ENCODE results near the gene IGSF9. TPM values are rescaled to one million over a fixed set of nuclear protein-coding genes. Genes with fewer than 3 reads are reported as not detected.

Gene IGSF9
- total and polyA plus RNA-seq, 2 donors: 1.7 to 4.1 TPM

DNA sequence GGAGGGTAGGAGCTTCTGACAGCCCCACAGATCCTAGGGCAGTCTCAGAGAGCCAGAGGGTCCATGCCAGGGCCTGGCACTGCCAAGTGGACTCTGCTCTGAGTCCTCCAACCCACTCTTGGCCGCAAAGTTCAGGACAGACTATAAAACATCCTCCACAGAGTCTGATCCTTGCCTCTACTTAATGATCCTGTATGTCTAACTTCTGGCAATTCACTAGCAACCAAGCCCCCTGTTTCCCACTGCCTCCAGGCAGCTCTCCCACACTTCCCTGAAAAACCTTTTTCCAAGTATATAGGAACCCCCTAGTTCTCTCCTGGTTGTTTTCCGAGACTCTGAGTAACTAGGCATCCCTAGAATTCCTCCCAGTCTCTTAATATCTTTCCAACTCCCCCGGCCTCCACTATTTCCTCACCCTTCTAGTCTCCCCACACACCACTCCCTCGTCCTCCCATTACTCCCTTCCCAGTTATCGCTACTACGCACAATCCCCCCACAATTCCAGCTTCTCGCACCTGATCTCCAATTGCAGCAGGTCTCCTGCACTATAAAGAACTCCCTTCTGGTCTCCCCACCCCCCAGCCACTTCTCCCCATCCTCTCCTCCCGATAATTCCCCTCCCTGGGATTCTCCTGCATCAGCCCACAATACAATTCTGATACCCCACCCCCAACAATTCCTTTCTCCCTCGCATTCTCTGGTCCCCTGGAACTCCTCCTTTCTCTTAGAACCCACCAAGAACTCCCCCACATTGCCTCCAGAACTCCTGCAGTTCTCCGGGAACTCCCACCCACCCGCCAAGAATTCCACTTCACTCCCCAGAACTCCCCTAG lies 574 bp downstream of the IGSF9 start:
- 47% methylated on average over 11 of the region's 11 CpGs for WGBS
- no peak for DNase-seq (ENCODE audit: low read depth in 6 of 9, low spot score in 9 of 9)
- Histone ChIP-seq H3K27ac (ENCODE audit: low read depth in 1 of 2, low read length in 1 of 2) (no peak overlapping the region), H3K27me3 (ENCODE audit: control insufficient read depth in 2 of 2, insufficient read depth in 1 of 2, low read length in 1 of 2) (peaks cover 3 to 40% of the 10 kb centered on the region in 2 donors), H3K4me3 (ENCODE audit: low read length in 2 of 2) (peak overlapping the region; percentile 18 to 37), H3K9me3 (ENCODE audit: control insufficient read depth in 2 of 2, insufficient read depth in 1 of 2, low read length in 1 of 2) (no peaks in the 10 kb centered on the region), H3K4me1 (ENCODE audit: control insufficient read depth in 2 of 2, insufficient read depth in 2 of 2, low read length in 2 of 2) (peaks cover 4 to 16% of the 10 kb centered on the region in 2 donors), H3K36me3 (ENCODE audit: control insufficient read depth in 2 of 2, insufficient read depth in 2 of 2, low read length in 1 of 2) (no peaks in the 10 kb centered on the region)

DNA sequence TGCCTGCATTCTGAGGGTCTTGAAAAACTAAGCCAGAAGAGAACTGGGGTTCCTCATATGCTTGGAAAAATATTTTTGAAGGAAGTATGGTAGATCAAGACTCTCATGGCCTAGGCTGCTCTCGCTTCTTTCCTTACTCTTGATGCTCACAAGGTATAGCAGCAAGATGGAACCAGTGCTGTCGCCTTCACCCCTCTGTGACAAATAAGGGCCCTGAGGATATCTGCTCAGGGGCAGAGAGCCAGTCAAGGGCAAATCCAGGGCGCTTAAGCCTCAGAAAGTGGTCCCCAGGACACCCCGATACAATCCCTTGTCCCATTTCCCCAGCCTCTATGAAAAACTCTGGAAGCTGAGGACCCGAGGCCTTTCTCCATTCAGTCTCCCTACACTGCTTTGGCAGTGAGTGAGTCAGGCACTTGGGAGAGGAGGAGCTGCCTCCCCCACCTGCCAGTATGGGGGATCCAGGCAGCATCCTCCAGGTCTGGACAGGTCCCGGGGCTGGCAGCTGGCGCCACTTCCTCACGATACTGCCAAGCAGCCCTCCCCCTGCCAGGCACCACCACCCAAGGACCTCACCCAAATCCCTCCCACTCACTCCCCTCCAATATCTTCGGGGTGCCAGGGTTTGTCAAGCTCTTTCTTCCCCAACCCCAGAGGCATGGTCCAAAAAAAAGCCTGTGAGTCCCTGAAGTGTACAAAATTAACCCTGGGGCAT lies 1.3 kb downstream of the IGSF9 start:
- H3K27me3 ChIP-seq (ENCODE audit: control insufficient read depth in 2 of 2, insufficient read depth in 1 of 2, low read length in 1 of 2): peaks cover 3 to 40% of the 10 kb centered on the region in 2 donors
- H3K9me3 ChIP-seq (ENCODE audit: control insufficient read depth in 2 of 2, insufficient read depth in 1 of 2, low read length in 1 of 2): no peaks in the 10 kb centered on the region
- no peak overlapping the region for H3K4me3 ChIP-seq (ENCODE audit: low read length in 2 of 2)
- no peaks in the 10 kb centered on the region for H3K36me3 ChIP-seq (ENCODE audit: control insufficient read depth in 2 of 2, insufficient read depth in 2 of 2, low read length in 1 of 2)
- no peak for DNase-seq (ENCODE audit: low read depth in 6 of 9, low spot score in 9 of 9)
- H3K4me1 ChIP-seq (ENCODE audit: control insufficient read depth in 2 of 2, insufficient read depth in 2 of 2, low read length in 2 of 2): peaks cover 4 to 16% of the 10 kb centered on the region in 2 donors
- 80% methylated on average over 9 of the region's 9 CpGs for WGBS
- no peak overlapping the region for H3K27ac ChIP-seq (ENCODE audit: low read depth in 1 of 2, low read length in 1 of 2)

DNA sequence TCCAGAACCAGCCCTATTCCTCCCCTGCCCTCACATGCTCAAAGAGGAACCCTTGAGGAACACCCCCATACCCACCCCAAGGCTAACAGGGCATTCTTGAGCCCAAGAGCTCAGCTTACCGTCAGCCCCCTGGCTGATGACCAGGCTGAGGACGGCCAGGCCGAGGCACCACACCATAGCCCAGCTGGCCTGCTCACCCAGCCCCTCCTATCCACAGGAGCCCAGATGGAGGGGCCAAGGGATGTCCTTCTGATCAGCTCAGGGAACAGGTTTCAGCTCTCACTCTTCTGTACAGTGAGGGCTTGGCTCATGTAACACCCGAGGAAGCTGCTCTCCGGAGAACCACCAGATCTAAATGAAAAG lies 2.2 kb downstream of the IGSF9 start:
- H3K4me1 ChIP-seq (ENCODE audit: control insufficient read depth in 2 of 2, insufficient read depth in 2 of 2, low read length in 2 of 2): peaks cover 4 to 18% of the 10 kb centered on the region in 2 donors
- no peak overlapping the region for H3K27ac ChIP-seq (ENCODE audit: low read depth in 1 of 2, low read length in 1 of 2)
- H3K36me3 ChIP-seq (ENCODE audit: control insufficient read depth in 2 of 2, insufficient read depth in 2 of 2, low read length in 1 of 2): no peaks in the 10 kb centered on the region
- H3K4me3 ChIP-seq (ENCODE audit: low read length in 2 of 2): no peak overlapping the region
- H3K27me3 ChIP-seq (ENCODE audit: control insufficient read depth in 2 of 2, insufficient read depth in 1 of 2, low read length in 1 of 2): peaks cover 3 to 43% of the 10 kb centered on the region in 2 donors
- WGBS: 90% methylated on average over 5 of the region's 5 CpGs
- H3K9me3 ChIP-seq (ENCODE audit: control insufficient read depth in 2 of 2, insufficient read depth in 1 of 2, low read length in 1 of 2): no peaks in the 10 kb centered on the region
- no peak for DNase-seq (ENCODE audit: low read depth in 6 of 9, low spot score in 9 of 9)

DNA sequence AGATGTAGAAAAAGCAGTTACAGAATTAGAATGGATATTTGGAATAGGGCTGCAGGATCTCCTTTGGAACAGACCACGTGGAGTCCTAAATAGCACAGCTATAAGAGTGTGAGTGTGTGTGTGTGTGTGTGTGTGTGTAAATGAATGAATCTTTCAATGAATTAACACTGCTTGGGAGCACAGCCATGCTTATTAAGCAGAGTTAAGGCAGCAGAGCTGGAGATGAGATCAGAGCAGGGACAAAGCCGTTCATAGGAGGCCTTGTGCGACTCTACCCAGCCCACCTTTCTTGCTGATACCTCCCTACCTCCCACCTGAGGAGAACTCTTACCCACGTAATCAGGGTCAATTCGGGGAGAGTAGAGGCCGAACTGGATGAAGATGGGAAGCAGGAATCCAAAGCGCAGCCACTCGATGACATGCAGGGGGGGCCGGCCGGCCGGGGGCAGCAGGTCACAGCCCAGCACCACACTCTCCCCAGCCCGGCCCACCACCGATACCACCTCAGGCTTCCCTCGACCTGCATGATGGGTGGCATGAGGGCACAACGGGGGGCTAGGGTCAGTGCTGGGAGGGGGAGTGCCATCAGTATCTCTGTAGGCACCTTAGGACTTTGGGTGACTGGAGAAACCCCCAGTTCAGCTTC lies 2.7 kb downstream of the IGSF9 start:
- WGBS: 94% methylated on average over 15 of the region's 15 CpGs
- Histone ChIP-seq H3K27me3 (ENCODE audit: control insufficient read depth in 2 of 2, insufficient read depth in 1 of 2, low read length in 1 of 2) (peaks cover 3 to 44% of the 10 kb centered on the region in 2 donors), H3K36me3 (ENCODE audit: control insufficient read depth in 2 of 2, insufficient read depth in 2 of 2, low read length in 1 of 2) (no peaks in the 10 kb centered on the region), H3K4me1 (ENCODE audit: control insufficient read depth in 2 of 2, insufficient read depth in 2 of 2, low read length in 2 of 2) (peaks cover 4 to 21% of the 10 kb centered on the region in 2 donors), H3K27ac (ENCODE audit: low read depth in 1 of 2, low read length in 1 of 2) (no peak overlapping the region), H3K9me3 (ENCODE audit: control insufficient read depth in 2 of 2, insufficient read depth in 1 of 2, low read length in 1 of 2) (no peaks in the 10 kb centered on the region), H3K4me3 (ENCODE audit: low read length in 2 of 2) (no peak overlapping the region)
- DNase-seq (ENCODE audit: low read depth in 6 of 9, low spot score in 9 of 9): no peak

DNA sequence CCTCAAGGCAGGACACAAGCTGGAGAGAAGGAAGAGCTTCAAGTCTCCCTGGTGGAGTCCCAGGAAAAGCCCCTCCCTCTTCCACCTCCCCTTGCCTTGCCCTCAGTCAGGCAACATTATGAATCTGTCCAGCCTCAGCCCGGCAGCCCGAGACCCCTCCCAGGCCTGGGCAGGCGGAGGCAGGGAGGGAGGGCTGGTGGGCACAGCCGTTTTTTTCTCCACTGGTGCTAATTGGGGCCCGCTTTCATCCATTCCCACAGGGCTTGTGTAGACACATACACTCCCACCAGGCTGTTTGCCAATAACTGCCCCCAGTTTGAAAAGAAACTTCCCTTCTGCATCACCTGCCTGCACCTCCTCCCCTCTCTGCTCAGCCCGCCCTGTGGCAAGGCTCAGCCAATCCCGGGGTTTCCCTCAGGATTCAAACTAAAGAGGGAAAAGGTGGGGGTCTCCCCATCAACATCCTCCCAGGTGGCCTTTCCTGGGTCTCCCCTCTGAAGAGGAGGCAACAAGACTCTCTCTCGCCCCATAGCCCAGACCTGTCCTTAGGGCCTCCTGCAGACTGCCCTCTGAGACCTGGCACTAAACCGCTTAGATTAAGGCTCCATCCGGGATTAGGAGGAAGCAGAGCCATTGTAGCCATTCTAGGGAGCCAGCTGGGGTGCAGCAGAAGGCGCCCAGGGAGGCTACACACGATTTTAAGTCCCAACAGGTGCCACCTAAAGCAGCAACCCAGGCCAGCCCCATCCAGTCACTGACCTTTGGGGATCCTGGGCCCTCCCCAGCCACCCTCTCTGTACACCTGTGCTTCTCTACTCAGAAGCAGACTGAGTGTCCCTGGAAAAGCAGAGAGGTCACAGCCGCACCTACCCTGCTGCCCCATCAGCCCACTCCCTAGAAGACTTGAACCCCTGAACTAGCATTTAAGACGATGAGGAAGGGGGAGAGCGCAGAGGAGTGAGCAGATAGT lies 3.5 kb downstream of the IGSF9 start:
- Histone ChIP-seq H3K27ac (ENCODE audit: low read depth in 1 of 2, low read length in 1 of 2) (no peak overlapping the region), H3K9me3 (ENCODE audit: control insufficient read depth in 2 of 2, insufficient read depth in 1 of 2, low read length in 1 of 2) (no peaks in the 10 kb centered on the region), H3K4me1 (ENCODE audit: control insufficient read depth in 2 of 2, insufficient read depth in 2 of 2, low read length in 2 of 2) (peaks cover 6 to 27% of the 10 kb centered on the region in 2 donors), H3K4me3 (ENCODE audit: low read length in 2 of 2) (no peak overlapping the region), H3K36me3 (ENCODE audit: control insufficient read depth in 2 of 2, insufficient read depth in 2 of 2, low read length in 1 of 2) (no peaks in the 10 kb centered on the region), H3K27me3 (ENCODE audit: control insufficient read depth in 2 of 2, insufficient read depth in 1 of 2, low read length in 1 of 2) (peaks cover 3 to 41% of the 10 kb centered on the region in 2 donors)
- DNase-seq (ENCODE audit: low read depth in 6 of 9, low spot score in 9 of 9): no peak
- WGBS: 83% methylated on average over 15 of the region's 15 CpGs

DNA sequence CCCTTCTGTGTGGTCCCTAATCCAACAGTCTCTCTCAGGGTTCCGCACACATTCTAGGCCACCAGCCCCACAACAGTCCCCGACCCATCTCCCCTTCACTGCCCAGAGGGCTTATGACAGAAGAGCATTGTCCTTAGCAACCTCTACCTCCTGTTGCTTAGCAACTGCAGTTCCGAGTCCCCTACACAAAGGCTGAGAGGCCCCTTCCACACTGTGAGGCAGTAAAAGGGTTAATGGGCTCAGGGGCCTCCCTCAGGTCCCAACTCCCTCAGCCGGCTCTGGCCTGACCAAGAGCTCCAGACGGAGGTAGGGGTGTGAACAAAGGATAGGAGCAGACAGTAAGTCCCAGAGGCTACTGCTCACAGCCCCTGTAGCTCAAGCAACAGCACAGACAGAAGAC lies 4.3 kb downstream of the IGSF9 start:
- no peaks in the 10 kb centered on the region for H3K9me3 ChIP-seq (ENCODE audit: control insufficient read depth in 2 of 2, insufficient read depth in 1 of 2, low read length in 1 of 2)
- H3K4me1 ChIP-seq (ENCODE audit: control insufficient read depth in 2 of 2, insufficient read depth in 2 of 2, low read length in 2 of 2): peaks cover 6 to 34% of the 10 kb centered on the region in 2 donors
- H3K27ac ChIP-seq (ENCODE audit: low read depth in 1 of 2, low read length in 1 of 2): no peak overlapping the region
- DNase-seq (ENCODE audit: low read depth in 6 of 9, low spot score in 9 of 9): no peak
- H3K4me3 ChIP-seq (ENCODE audit: low read length in 2 of 2): no peak overlapping the region
- WGBS: 94% methylated on average over 5 of the region's 5 CpGs
- H3K36me3 ChIP-seq (ENCODE audit: control insufficient read depth in 2 of 2, insufficient read depth in 2 of 2, low read length in 1 of 2): no peaks in the 10 kb centered on the region
- H3K27me3 ChIP-seq (ENCODE audit: control insufficient read depth in 2 of 2, insufficient read depth in 1 of 2, low read length in 1 of 2): peaks cover 3 to 36% of the 10 kb centered on the region in 2 donors

DNA sequence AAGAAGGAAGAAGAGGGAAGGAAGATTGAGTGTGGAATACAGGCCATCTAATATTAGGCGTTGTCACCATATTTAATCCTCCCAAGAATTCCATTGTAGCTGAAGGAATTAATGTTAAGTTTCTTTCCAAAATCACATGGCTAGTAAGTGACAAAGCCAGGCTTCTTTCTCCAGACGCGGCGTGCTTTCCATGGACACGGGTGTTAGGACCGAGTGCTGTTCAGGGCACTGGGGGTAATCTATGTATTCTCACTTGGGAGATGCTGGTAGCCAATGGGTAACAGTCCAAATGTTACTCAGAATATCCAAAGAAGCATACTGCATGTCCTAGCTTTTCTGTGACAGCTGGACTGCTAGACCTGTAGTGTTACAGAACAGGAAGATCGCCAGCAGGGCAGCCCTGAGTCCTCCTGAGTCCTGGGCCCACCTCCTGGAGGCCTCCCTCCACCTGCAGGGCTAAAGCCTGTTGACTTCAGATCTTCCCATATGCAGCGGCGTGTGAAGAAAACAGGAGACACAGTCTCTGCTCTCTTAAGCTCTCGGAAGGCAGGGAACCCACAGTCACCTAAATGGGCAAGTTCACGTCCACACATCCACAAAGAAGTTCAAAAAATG lies 5.3 kb downstream of the IGSF9 start:
- peaks cover 3 to 27% of the 10 kb centered on the region in 2 donors for H3K4me1 ChIP-seq (ENCODE audit: control insufficient read depth in 2 of 2, insufficient read depth in 2 of 2, low read length in 2 of 2)
- H3K36me3 ChIP-seq (ENCODE audit: control insufficient read depth in 2 of 2, insufficient read depth in 2 of 2, low read length in 1 of 2): no peaks in the 10 kb centered on the region
- DNase-seq (ENCODE audit: low read depth in 6 of 9, low spot score in 9 of 9): no peak
- WGBS: 89% methylated on average over 11 of the region's 11 CpGs
- peaks cover 0 to 29% of the 10 kb centered on the region in 2 donors for H3K27me3 ChIP-seq (ENCODE audit: control insufficient read depth in 2 of 2, insufficient read depth in 1 of 2, low read length in 1 of 2)
- no peaks in the 10 kb centered on the region for H3K9me3 ChIP-seq (ENCODE audit: control insufficient read depth in 2 of 2, insufficient read depth in 1 of 2, low read length in 1 of 2)
- no peak overlapping the region for H3K27ac ChIP-seq (ENCODE audit: low read depth in 1 of 2, low read length in 1 of 2)
- no peak overlapping the region for H3K4me3 ChIP-seq (ENCODE audit: low read length in 2 of 2)

DNA sequence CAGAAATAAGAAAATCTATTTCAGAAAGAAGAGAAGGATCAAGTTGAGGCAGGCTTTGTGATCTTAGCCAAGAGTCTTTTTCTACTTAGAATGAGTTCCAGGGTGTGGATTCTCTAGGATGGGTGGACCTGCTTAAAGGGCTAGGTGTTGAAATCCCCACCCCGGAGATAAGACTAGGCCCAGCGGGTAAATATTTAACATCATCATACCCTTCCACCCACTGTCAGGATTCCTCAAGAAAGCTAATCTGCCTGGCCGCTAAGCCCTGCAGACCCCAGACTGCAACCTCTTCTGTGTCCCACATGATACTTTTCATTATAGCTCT lies 5.8 kb downstream of the IGSF9 start:
- Histone ChIP-seq H3K27ac (ENCODE audit: low read depth in 1 of 2, low read length in 1 of 2) (no peak overlapping the region), H3K36me3 (ENCODE audit: control insufficient read depth in 2 of 2, insufficient read depth in 2 of 2, low read length in 1 of 2) (no peaks in the 10 kb centered on the region), H3K4me1 (ENCODE audit: control insufficient read depth in 2 of 2, insufficient read depth in 2 of 2, low read length in 2 of 2) (peaks cover 2 to 24% of the 10 kb centered on the region in 2 donors), H3K4me3 (ENCODE audit: low read length in 2 of 2) (no peak overlapping the region), H3K27me3 (ENCODE audit: control insufficient read depth in 2 of 2, insufficient read depth in 1 of 2, low read length in 1 of 2) (peaks cover 0 to 24% of the 10 kb centered on the region in 2 donors), H3K9me3 (ENCODE audit: control insufficient read depth in 2 of 2, insufficient read depth in 1 of 2, low read length in 1 of 2) (no peaks in the 10 kb centered on the region)
- WGBS: 96% methylated on average over 3 of the region's 3 CpGs
- DNase-seq (ENCODE audit: low read depth in 6 of 9, low spot score in 9 of 9): no peak
